ENCODE data around the gene NFAT5.
"Not testable (repeated sequence)": the region's sequence is repeated elsewhere in the genome, so short reads cannot be mapped to it uniquely, and the experiment has no call there.

NFAT5 gene

GRCh38 chr16:69555437-69555836, 10.3 kb upstream of the NFAT5 start:
- no peak for DNase-seq (ENCODE audit: low spot score)

GRCh38 chr16:69555867-69556266, 9.9 kb upstream of the NFAT5 start:
- DNase-seq (ENCODE audit: low spot score) = no peak

- no peak for DNase-seq (ENCODE audit: low spot score)
Measured at GRCh38 chr16:69559164-69559563, 6.6 kb upstream of the NFAT5 start.

DNA sequence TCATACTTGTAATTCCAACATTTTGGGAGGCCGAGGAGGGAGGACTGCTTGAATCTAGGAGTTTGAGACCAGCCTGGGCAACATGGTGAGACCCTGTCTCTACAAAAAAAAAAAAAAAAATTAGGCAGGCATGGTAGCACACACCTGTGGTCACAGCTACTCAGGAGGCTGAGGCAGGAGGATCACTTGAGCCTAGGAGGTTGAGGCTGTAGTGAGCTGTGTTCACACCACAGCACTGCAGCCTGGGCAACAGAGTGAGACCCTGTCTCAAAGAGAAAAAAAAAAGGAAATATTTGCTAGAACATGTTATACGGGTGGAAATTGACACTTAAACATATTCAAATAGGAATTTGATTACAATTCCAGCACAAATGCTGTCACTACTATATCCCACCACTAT, 4.4 kb upstream of the NFAT5 start:
- DNase-seq (ENCODE audit: low spot score) = not testable (repeated sequence)

- DNase-seq (ENCODE audit: low spot score) = no peak
Measured at GRCh38 chr16:69561901-69562300, 3.9 kb upstream of the NFAT5 start.

DNA sequence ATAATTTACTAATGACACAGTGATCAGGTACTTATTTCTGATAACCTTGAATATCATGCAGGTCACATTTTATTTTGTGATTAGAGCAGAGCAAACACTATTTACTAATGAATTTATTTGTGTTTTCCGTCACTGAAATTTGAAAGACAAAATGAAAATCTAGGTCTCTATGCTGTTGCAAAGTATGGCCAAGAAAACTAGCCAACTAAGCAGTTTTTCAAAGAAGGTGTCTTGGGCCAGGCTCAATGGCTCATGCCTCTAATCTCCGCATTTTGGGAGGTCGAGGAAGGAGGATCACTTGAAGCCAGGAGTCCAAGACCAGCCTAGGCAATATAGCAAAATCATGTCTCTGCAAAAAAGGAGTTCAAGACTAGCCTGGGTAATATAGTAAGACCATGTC, 3.0 kb upstream of the NFAT5 start:
- no peak for DNase-seq (ENCODE audit: low spot score)

DNA sequence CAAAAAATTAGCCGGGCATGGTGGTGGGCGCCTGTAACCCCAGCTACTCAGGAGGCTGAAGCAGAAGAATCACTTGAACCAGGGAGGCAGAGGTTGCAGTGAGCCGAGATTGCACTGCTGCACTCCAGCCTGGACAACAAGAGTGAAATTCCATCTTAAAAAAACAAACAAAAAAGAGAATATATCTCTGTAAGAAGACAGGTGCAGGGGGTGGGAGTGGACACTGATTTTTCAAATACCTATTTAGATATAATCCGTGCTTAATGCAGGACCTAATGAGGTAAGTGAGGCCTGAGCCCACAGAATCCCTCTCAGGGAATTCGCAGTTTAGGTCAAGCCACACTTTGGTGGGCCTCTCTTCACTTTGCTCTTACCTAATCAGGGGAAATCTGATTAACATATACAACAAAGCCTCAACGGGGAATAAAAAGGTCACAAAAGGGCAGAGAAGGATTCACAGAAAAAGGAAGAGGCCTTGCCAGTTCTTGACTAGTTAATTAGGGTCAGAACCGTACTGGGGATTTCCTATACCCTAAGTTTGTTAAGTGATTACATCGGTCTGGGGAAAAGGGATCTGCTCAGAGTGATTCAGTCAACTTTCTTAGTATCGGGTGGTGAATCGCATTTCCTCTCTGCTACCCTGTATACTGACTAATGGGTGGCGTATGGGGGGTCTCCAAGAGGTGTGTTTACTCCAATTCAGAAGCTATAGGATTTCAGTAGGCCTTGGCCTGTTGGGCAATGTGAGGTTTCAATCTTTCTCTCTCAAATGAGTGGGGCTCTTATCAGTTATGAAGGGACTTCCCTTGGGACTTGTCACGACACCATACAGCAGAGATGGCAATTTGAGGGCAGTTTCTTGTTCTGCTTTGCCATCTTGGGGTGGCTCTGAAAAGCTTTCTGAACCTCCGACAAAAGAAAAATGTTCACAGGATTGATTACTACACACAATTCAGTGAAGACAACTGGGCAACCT, 1.9 kb upstream of the NFAT5 start:
- DNase-seq (ENCODE audit: low spot score) = no peak

DNA sequence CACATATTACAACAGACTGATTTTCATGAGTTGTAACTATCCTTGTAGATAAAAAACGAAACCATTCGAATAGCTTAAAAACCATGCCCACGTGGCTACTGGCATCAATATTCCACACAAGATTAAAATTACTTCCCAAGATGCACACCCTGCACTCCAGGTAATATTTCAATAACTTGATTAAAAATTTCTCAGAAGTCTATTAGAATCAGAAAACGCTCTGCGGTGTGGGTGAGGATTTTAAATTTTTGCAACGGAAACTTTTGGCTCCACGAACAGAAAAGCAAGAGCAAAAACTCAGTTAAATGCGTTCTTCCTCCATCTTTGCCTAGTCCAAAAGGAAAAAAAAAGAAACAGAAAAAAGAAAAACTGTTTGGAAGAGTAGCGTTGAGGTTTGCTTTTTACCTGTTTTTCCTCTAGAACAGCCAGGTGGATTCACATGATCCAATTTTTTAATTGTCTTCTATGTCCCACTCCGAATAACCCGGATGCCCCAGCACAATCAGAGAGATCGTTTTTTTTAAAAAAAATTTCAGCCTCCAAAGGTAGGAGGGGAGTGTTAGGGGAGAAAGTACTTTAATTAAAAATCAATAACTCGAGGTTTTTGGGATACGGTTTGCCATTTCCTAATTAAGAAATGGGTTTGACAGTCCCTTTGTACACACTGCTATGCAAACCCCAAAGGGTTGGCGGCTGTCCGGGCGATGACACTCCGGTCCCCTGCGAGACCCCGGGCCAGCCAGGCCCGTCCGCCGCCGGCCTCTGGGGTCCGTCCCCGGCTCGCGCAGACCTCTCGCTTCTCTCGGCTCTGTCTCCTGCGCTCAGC, 708 bp upstream of the NFAT5 start:
- peak; percentile 5 for DNase-seq (ENCODE audit: low spot score)

GRCh38 chr16:69566240-69566980, 644 bp downstream of the NFAT5 start:
- peak; percentile 79 for DNase-seq (ENCODE audit: low spot score)

DNA sequence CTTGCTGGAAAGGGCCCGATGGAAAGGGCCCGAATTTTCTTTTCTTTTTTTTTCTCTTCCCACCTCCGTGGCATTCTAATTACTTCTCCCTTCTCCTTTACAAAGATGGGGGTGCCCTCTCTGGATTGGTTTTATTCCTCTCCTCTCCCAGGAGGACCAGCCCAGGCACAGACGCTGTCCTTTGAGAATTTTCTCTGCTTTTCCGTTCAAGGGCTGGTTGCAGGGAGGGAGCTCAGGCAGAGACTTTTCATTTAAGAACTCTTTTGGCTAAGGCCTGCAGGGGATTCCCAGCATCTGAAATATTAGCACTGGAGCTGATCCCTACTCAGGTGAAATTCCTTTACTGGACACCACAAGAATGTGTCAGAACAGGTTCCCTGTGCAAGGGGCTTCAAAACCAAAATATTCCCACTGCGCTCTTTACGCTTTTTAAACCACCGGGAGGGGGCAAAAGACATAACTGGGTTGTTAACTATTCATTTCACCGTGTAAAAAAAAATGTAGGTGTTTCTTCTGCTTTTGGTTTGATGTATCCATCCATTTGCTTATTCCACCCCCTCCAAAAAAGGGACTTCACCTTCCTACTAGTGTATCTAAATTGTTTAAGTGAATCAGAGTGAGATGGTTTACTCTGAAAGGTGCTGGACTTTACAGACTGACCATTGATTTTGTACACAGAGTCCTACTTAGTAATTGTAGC, 1.4 kb downstream of the NFAT5 start:
- peak; percentile 5 for DNase-seq (ENCODE audit: low spot score)

DNA sequence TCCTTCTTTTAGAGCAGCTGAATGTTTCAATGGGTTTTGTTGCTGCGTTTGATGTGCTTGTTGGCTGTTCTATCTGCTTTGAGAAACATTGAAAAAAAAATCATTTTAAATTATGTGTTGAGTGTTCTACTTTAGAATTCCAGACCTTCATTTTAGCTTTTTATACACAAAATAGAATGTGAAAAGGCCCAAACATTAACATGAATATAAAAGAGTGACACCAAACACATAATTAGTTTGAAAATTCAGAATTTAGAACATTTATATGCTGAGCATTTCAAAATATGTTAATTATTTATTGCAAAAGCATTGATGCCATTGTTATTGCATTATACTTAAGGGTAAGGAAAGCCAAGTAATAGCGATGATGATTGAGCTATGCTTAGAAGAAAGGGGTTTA, 2.9 kb downstream of the NFAT5 start:
- no peak for DNase-seq (ENCODE audit: low spot score)

- not testable (repeated sequence) for DNase-seq (ENCODE audit: low spot score)
Measured at GRCh38 chr16:69578771-69579170, 13.0 kb downstream of the NFAT5 start.

- no peak for DNase-seq (ENCODE audit: low spot score)
Measured at GRCh38 chr16:69579783-69580481, 14.2 kb downstream of the NFAT5 start.

DNA sequence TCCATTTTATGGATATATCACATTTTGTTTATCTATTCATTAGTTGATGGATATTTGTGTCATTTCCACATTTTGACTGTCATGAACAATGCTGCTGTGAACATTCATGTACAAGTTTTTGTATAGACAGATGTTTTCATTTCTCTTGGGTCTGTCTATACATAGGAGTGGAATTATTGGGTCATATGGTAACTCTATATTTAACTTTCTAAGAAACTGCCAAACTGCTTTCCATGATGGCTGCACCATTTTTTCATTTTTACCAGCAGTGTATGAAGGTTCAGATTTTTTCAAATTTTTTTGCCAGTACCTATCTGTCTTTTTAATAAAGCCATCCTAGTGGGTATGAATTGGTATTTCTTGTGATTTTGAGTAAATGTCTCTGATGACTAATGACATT, 15.5 kb downstream of the NFAT5 start:
- DNase-seq (ENCODE audit: low spot score) = no peak

DNA sequence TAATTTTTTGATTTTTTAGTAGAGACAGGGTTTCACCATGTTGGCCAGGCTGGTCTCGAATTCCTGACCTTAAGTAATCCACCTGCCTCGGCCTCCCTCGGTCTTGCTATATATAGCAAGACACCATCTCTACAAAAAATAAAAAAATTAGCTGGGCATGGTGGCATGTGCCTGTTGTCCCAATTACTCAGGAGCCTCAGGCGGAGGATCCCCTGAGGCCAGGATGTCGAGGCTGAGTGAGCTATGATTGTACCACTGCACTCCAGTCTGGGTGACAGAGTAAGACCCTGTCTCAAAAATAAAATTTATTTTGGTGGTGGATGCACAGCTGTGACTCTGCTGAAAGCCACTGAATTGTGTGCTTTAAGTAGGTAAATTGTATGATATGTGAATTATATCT, 18.7 kb downstream of the NFAT5 start:
- not testable (repeated sequence) for DNase-seq (ENCODE audit: low spot score)

DNA sequence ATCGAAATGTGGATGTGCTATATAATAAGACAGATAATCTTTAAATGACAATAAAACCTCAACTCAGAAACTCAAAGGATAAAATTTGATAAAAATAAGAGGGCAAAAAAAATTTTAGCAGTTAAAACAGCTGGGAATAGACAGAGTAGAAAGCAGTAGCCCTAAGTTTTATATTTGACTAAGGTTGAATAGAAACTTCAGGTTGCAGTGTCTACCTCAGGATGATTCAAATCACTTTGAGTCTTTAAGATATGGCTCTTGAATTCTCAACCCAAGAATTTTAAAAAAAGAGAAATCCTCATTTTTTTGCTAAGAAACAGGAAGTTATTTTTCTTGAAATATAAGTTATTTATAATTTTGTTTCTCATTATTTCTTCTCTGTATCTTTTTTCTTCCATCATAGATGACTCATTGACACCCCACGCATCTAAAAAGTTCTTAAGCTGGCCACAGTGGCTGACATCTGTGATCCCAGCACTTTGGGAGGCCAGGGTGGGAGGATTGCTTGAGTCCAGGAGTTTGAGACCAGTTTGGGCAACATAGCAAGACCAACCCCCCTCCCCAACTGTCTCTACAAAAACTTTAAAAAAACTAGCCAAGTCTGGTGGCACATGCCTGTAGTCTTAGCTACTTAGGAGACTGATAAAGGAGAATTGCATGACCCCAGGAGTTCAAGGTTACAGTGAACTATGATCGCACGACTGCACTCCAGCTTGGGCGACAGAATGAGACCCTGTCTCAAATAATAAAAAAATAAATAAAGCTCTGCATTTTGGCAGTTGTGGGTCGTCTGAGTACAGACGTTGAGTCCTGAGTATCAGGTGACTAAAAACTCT, 23.9 kb downstream of the NFAT5 start:
- DNase-seq (ENCODE audit: low spot score) = no peak

DNA sequence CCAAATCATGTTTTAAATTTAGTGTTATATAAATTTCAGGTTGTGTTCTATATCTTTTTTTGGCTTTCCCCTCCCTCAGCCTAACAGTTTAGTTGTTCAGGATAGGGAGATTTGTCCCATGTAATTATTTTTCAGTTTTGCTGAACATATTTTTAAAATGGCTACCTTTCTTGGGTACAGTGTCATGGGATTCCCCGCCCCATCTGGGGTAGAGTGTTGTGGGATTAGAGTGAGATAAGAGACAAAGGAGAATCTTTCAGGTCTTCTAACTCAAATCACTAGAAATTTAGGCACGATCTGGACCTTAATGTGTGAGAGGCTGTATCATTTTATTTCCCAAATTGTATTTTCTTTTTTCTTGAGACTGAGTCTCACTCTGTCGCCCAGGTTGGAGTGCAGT, 24.8 kb downstream of the NFAT5 start:
- no peak for DNase-seq (ENCODE audit: low spot score)

GRCh38 chr16:69593751-69594255, 28.0 kb downstream of the NFAT5 start:
- DNase-seq (ENCODE audit: low spot score) = no peak

GRCh38 chr16:69595127-69596036, 29.6 kb downstream of the NFAT5 start:
- no peak for DNase-seq (ENCODE audit: low spot score)
